Upper lobe of left lung (tissue), 4 donors: ENCODE measurements around the gene ERICH4.

Source experiments
- CTCF ChIP-seq, 6 experiments: fragments of 450-650 bp in 4 of 6; fragments of 200-600 bp in 2 of 6; sonication (generic) in 2 of 6; IDR thresholded peaks; one replicate each; pipeline ENCODE4 v1.5.1; 2016 to 2019; ENCODE audit warnings: antibody characterized with exemption in 6 of 6
- EP300 ChIP-seq, 4 donors: sonication (generic); formaldehyde crosslinking; IDR thresholded peaks; one replicate each; pipeline ENCODE4 v1.5.1; 2017; ENCODE audit warnings: antibody characterized with exemption in 4 of 4, control low read depth in 2 of 4

DNA sequence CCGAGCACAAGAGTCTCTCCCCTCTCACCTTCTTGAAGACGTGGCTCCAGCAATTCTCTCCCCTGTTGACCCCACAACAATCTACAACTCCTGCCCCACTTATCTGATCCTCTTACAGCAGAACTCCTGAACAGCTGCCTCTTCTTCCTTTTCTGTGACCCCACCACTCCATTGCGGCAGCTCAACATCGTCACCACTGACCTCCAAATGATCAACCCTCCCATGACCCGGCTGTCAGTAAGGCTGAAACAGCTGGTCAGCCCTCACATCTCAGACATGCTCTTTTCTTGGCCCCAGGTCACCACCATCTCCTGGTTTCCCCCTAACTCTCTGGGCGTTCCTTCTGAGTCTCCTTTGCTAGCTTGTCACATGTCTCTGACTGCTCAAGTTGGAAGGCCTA lies 47.6 kb upstream of the ERICH4 start:
- no peak for TF ChIP-seq CTCF (IDR thresholded peaks at IDR 0.05)
- TF ChIP-seq EP300 (IDR thresholded peaks at IDR 0.05): no peak
